Progenitor cell of endocrine pancreas (in vitro differentiated cells): ENCODE measurements around the gene FAM3C. TPM values are rescaled to one million over a fixed set of nuclear protein-coding genes. Genes with fewer than 3 reads are reported as not detected.

Source experiments
- DNase-seq: peaks from one replicate; pipeline ENCODE4 v3.0.0; 2021; ENCODE audit warnings: low spot score; ENCODE audit not compliant: unreplicated experiment
- H3K27ac Mint-ChIP-seq: 2 replicates; pipeline ENCODE4 v1.8.0; 2021; ENCODE audit warnings: mild to moderate bottlenecking, moderate library complexity, mixed read lengths
- H3K27me3 Mint-ChIP-seq: 2 replicates; pipeline ENCODE4 v1.8.0; 2021; ENCODE audit warnings: mixed read lengths
- H3K36me3 Mint-ChIP-seq: 2 replicates; pipeline ENCODE4 v1.8.0; 2022; ENCODE audit warnings: mixed read lengths; ENCODE audit not compliant: insufficient read depth
- H3K4me1 Mint-ChIP-seq: 2 replicates; pipeline ENCODE4 v1.8.0; 2021; ENCODE audit warnings: low read depth, mixed read lengths
- H3K4me3 Mint-ChIP-seq: 2 replicates; pipeline ENCODE4 v1.8.0; 2021; ENCODE audit warnings: low read depth, mild to moderate bottlenecking, moderate library complexity, mixed read lengths
- H3K9me3 Mint-ChIP-seq: 2 replicates; pipeline ENCODE4 v1.8.0; 2021; ENCODE audit warnings: low read depth, mixed read lengths
- total RNA-seq: library from RNA; stranded (reverse); gene quantifications from 2 replicates; pipeline ENCODE4 v1.2.1, GENCODE V29; 2021
- TF ChIP-seq, protein P1 (sequence below): fragments of 200-600 bp; sonication (generic); IDR thresholded peaks from one replicate; pipeline ENCODE4 v1.5.0; 2021; ENCODE audit warnings: antibody characterized with exemption, mild to moderate bottlenecking; ENCODE audit not compliant: unreplicated experiment

Gene FAM3C
- total RNA-seq, 1 donor from 2014 or later, result 39.1 TPM

DNA sequence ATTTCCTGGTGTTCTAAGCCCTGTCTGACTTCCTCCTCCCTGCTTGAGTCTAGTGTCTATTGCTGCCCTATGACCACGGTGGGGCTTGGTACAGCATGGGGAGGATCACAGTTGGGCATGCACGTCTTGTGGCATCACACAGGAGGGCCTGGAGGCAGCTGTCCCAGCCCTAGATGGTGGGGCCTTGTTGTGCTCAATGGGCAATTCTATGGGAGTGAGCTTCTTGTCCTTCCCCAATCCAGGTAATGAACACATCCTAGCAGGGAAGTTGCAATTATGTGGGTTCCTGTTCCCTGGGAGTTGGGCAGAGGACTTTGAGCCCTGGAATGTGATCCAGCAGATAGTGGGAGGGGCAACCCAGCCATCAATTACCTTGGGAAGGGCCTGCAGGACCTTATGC, 10.8 kb upstream of the FAM3C start:
- Mint-ChIP-seq H3K36me3 (no peaks in the 10 kb centered on the region), H3K4me1 (peaks cover 11% of the 10 kb centered on the region), H3K4me3 (no peak overlapping the region), H3K27ac (no peak overlapping the region), H3K27me3 (no peaks in the 10 kb centered on the region), H3K9me3 (no peaks in the 10 kb centered on the region)
- TF ChIP-seq, protein P1, sequence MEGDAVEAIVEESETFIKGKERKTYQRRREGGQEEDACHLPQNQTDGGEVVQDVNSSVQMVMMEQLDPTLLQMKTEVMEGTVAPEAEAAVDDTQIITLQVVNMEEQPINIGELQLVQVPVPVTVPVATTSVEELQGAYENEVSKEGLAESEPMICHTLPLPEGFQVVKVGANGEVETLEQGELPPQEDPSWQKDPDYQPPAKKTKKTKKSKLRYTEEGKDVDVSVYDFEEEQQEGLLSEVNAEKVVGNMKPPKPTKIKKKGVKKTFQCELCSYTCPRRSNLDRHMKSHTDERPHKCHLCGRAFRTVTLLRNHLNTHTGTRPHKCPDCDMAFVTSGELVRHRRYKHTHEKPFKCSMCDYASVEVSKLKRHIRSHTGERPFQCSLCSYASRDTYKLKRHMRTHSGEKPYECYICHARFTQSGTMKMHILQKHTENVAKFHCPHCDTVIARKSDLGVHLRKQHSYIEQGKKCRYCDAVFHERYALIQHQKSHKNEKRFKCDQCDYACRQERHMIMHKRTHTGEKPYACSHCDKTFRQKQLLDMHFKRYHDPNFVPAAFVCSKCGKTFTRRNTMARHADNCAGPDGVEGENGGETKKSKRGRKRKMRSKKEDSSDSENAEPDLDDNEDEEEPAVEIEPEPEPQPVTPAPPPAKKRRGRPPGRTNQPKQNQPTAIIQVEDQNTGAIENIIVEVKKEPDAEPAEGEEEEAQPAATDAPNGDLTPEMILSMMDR, result no peak
- no peak for DNase-seq

DNA sequence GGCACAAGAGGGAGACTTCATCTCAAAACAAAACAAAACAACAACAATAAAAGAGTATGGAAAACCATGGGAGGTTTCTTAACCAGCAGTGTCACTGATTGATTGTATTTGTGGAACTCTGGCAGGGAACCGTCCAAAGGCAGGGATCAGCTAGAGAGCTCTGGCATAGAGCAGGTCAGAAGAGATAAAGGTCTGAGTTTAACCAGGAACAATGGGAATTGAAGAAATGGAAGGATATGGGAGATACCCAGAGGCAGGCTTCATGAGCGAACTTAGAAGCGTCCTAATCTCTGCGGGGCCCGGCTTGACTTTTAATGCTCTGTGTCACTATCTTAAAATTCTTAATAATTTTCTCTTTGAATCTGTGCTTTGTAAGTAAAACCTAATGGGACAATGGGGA, 10.4 kb upstream of the FAM3C start:
- Mint-ChIP-seq H3K27me3 (no peaks in the 10 kb centered on the region), H3K4me3 (no peak overlapping the region), H3K9me3 (no peaks in the 10 kb centered on the region), H3K36me3 (no peaks in the 10 kb centered on the region), H3K4me1 (peaks cover 11% of the 10 kb centered on the region), H3K27ac (no peak overlapping the region)
- no peak for DNase-seq
- TF ChIP-seq, protein P1, result no peak

DNA sequence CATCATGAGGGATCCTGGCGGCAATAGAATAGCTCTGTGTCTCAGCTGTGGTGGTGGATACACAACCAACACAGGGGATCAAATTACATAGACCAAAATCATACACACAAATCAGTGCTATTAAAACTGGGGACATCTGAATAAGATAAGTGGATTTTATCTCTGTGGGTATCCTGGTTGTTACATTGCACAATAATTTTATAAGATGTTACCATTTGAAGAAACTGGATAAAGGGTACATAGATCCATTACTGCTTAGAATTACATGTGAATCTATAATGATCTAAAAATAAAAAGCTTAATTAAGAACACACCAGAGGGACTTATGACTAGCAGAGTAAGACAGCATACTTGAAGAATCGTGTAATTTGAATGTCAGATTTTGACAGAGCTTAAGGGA, 8.2 kb upstream of the FAM3C start:
- Mint-ChIP-seq H3K36me3 (no peaks in the 10 kb centered on the region), H3K4me1 (peaks cover 11% of the 10 kb centered on the region), H3K4me3 (no peak overlapping the region), H3K9me3 (no peaks in the 10 kb centered on the region), H3K27me3 (no peaks in the 10 kb centered on the region), H3K27ac (no peak overlapping the region)
- DNase-seq, result no peak
- TF ChIP-seq, protein P1, result no peak

DNA sequence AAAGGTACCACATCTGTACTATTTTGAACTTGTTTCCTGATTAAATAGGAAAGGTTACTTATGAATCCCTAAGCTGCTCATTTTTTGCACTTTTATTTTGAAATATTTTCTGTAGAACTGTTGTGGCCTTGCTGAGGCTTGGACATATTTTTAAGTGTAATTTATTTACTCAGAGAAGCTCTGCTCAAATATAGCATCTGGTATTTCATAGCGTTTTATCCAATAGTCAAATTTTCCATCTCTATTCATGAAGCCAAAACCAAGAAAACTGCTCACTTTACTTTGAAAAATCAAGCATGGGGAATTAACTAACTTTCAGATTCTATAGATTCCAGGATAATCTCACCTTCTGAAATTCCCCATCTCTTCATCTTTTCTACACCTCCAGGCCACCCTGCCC, 6.6 kb upstream of the FAM3C start:
- peaks cover 11% of the 10 kb centered on the region for H3K4me1 Mint-ChIP-seq
- H3K9me3 Mint-ChIP-seq, result no peaks in the 10 kb centered on the region
- no peak overlapping the region for H3K27ac Mint-ChIP-seq
- no peaks in the 10 kb centered on the region for H3K27me3 Mint-ChIP-seq
- H3K4me3 Mint-ChIP-seq, result no peak overlapping the region
- H3K36me3 Mint-ChIP-seq, result no peaks in the 10 kb centered on the region
- DNase-seq, result no peak
- TF ChIP-seq, protein P1, result no peak

DNA sequence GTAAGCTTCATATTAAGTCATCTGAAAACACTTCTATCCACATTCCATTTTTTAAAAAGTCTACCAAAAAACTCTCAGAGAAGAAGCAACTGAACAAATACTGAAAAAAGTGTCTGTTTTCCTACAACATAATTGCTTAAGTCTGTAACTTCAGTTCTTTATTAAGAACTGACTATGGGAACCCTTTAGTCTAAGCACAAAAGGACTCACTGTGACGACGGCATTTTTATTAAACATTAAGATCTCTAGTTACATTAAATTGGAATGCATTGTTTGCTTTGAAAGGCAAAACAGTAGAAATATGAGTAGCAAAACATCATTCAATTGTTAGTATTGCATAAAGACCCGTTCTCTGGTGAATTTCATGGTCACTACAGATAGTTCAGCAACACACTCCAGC, 5.8 kb upstream of the FAM3C start:
- Mint-ChIP-seq H3K27me3 (no peaks in the 10 kb centered on the region), H3K27ac (no peak overlapping the region), H3K4me3 (no peak overlapping the region), H3K4me1 (peaks cover 7% of the 10 kb centered on the region), H3K36me3 (no peaks in the 10 kb centered on the region), H3K9me3 (no peaks in the 10 kb centered on the region)
- no peak for DNase-seq
- TF ChIP-seq, protein P1, result no peak

DNA sequence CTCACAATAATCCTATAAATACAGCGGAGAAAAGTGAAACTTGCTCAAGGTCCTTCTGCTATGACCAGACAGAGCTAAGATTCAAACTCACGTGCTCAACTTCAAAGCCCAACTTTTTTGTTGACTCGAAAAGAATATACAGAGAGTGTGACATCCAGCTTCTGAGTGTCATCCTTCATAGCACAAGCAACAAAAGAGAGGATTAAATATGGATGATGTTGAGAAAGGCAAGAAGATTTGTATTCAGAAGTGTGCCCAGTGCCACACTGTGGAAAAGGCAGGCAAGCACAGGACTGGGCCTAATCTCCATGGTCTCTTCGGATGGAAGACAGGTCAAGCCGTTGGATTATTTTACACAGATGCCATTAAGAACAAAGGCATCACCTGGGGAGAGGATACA, 2.1 kb upstream of the FAM3C start:
- no peaks in the 10 kb centered on the region for H3K27me3 Mint-ChIP-seq
- H3K4me3 Mint-ChIP-seq, result no peak overlapping the region
- TF ChIP-seq, protein P1, result no peak
- no peak for DNase-seq
- no peak overlapping the region for H3K27ac Mint-ChIP-seq
- no peaks in the 10 kb centered on the region for H3K9me3 Mint-ChIP-seq
- no peaks in the 10 kb centered on the region for H3K36me3 Mint-ChIP-seq
- H3K4me1 Mint-ChIP-seq, result peaks cover 8% of the 10 kb centered on the region
